ENCODE results near the gene MAPKAPK5.
"Not testable (repeated sequence)": the region's sequence is repeated elsewhere in the genome, so short reads cannot be mapped to it uniquely, and the experiment has no call there.

DNA sequence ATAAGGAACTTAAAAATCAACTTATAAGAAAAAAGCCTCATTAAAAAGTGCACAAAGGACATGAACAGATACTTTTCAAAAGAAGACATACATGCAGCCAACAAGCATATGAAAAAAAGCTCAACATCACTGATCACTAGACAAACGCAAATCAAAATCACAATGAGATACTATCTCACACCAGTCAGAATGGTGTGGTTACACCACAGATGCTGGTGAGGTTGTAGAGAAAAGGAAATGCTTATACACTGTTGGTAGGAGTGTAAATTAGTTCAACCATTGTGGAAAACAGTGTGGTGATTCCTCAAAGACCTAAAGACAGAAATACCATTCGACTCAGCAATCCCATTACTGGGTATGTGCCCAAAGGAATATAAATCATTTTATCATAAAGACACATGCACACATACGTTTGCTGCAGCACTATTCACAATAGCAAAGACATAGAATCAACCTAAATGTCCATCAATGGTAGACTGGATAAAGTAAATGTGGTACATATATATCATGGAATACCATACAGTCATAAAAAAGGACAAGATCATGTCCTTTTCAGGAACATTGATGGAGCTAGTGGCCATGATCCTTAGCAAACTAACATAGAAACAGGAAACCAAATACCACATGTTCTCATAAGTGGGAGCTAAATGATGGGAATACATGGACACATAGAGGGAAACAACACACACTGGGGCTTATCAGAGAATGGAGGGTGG, 109.1 kb downstream of the MAPKAPK5 start:
- TF ChIP-seq CTCF (IDR thresholded peaks at IDR 0.05; ENCODE audit: borderline replicate concordance, extremely low read depth, low read length, poor library complexity, severe bottlenecking); EZH2 (IDR thresholded peaks at IDR 0.05; ENCODE audit: borderline replicate concordance, low read depth, low read length, severe bottlenecking): not testable (repeated sequence)

Measured in DND-41 (cell line).